Breast epithelium (tissue), 4 donors: ENCODE measurements around the gene PCDHGA10. TPM values are rescaled to one million over a fixed set of nuclear protein-coding genes. Genes with fewer than 3 reads are reported as not detected.
"Not testable (repeated sequence)": the region's sequence is repeated elsewhere in the genome, so short reads cannot be mapped to it uniquely, and the experiment has no call there.

Experiments
- DNase-seq, 2 donors: peaks; one replicate each; pipeline ENCODE4 v3.0.0-alpha.2; 2019; ENCODE audit warnings: low spot score in 2 of 2
- H3K27ac ChIP-seq, 2 donors: fragments of 200-600 bp; sonication (generic) in 1 of 2; one replicate each; pipeline ENCODE4 v1.5.1; 2016 to 2019; ENCODE audit warnings: mild to moderate bottlenecking in 1 of 2
- H3K27me3 ChIP-seq, 2 donors: fragments of 200-600 bp; sonication (generic) in 1 of 2; one replicate each; pipeline versions ENCODE4 v1.5.1 to v1.6.0; 2017 to 2019; ENCODE audit warnings: control low read depth in 1 of 2, mild to moderate bottlenecking in 1 of 2
- H3K36me3 ChIP-seq: fragments of 200-600 bp; one replicate; pipeline ENCODE4 v1.5.1; 2019
- H3K4me1 ChIP-seq, 2 donors: fragments of 200-600 bp; sonication (generic); one replicate each; pipeline ENCODE4 v1.5.1; 2016 to 2019; ENCODE audit warnings: control low read depth in 1 of 2
- H3K4me3 ChIP-seq, 3 donors: fragments of 200-600 bp; sonication (generic); 1 replicate in 2 of 3; 2 replicates in 1 of 3; pipeline ENCODE4 v1.5.1; 2016 to 2019; ENCODE audit warnings: mild to moderate bottlenecking in 3 of 3, moderate library complexity in 2 of 3
- H3K9me3 ChIP-seq, 2 donors: fragments of 200-600 bp; sonication (generic) in 1 of 2; one replicate each; pipeline ENCODE4 v1.5.1; 2016 to 2019; ENCODE audit warnings: control low read depth in 1 of 2
- POLR2A ChIP-seq: fragments of 450-650 bp; IDR thresholded peaks from one replicate; pipeline ENCODE4 v1.6.1; 2016; ENCODE audit warnings: antibody characterized with exemption, mild to moderate bottlenecking, moderate library complexity
- POLR2AphosphoS5 ChIP-seq, 3 donors: sonication (generic); formaldehyde crosslinking; IDR thresholded peaks; one replicate each; pipeline ENCODE4 v1.6.1; 2017; ENCODE audit warnings: antibody characterized with exemption in 3 of 3
- intact Hi-C: fragments of 100-400 bp; cut with DNase I; formaldehyde crosslinking; loops from one replicate; pipeline ENCODE4 v1.15.1; 2023; ENCODE audit warnings: low total_unique reads
- total RNA-seq, 3 donors: library from RNA; depleted of rRNA; stranded (reverse); fragments of >200 nt; gene quantifications; one replicate each; pipeline ENCODE4 v1.1.0, GENCODE V29; 2016
- TF ChIP-seq, protein P1 (sequence below), 3 donors: fragments of 450-650 bp; IDR thresholded peaks; one replicate each; pipeline ENCODE4 v1.5.1; 2016 to 2017; ENCODE audit warnings: antibody characterized with exemption in 3 of 3, mild to moderate bottlenecking in 3 of 3, moderate library complexity in 3 of 3

Gene PCDHGA10
- total RNA-seq, 3 donors from 2014 or later = 7.2 to 10.7 (median 10.5) TPM

DNA sequence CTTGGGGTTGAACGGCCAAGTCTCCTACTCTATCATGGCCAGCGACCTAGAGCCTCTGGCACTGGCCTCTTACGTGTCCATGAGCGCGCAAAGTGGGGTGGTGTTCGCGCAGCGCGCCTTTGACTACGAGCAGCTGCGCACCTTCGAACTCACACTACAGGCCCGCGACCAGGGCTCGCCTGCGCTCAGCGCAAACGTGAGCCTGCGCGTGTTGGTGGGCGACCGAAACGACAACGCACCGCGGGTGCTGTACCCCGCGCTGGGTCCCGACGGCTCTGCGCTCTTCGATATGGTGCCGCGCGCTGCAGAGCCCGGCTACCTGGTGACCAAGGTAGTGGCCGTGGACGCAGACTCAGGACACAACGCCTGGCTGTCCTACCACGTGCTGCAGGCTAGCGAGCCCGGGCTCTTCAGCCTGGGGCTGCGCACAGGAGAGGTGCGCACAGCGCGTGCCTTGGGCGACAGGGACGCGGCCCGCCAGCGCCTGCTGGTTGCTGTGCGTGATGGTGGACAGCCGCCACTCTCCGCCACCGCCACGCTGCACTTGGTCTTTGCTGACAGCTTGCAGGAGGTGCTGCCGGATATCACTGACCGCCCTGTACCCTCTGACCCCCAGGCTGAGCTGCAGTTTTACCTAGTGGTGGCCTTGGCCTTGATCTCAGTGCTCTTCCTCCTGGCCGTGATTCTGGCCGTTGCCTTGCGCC lies 13.1 kb upstream of the PCDHGA10 start:
- Histone ChIP-seq H3K4me3 (peak overlapping the region in 1 of 3 donors; percentile 35), H3K27me3 (no peaks in the 10 kb centered on the region), H3K27ac (no peak overlapping the region), H3K9me3 (peaks cover 79 to 96% of the 10 kb centered on the region in 2 donors), H3K4me1 (no peaks in the 10 kb centered on the region), H3K36me3 (no peaks in the 10 kb centered on the region)
- DNase-seq = no peak
- TF ChIP-seq POLR2AphosphoS5 (IDR thresholded peaks at IDR 0.05) (no peak), POLR2A (no peak)
- TF ChIP-seq, protein P1, sequence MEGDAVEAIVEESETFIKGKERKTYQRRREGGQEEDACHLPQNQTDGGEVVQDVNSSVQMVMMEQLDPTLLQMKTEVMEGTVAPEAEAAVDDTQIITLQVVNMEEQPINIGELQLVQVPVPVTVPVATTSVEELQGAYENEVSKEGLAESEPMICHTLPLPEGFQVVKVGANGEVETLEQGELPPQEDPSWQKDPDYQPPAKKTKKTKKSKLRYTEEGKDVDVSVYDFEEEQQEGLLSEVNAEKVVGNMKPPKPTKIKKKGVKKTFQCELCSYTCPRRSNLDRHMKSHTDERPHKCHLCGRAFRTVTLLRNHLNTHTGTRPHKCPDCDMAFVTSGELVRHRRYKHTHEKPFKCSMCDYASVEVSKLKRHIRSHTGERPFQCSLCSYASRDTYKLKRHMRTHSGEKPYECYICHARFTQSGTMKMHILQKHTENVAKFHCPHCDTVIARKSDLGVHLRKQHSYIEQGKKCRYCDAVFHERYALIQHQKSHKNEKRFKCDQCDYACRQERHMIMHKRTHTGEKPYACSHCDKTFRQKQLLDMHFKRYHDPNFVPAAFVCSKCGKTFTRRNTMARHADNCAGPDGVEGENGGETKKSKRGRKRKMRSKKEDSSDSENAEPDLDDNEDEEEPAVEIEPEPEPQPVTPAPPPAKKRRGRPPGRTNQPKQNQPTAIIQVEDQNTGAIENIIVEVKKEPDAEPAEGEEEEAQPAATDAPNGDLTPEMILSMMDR (IDR thresholded peaks at IDR 0.05) = no peak
- intact Hi-C loops = loop anchor here (5.0 kb wide), 1 partner anchor 128 kb away; no protein-coding TSS in a partner anchor

DNA sequence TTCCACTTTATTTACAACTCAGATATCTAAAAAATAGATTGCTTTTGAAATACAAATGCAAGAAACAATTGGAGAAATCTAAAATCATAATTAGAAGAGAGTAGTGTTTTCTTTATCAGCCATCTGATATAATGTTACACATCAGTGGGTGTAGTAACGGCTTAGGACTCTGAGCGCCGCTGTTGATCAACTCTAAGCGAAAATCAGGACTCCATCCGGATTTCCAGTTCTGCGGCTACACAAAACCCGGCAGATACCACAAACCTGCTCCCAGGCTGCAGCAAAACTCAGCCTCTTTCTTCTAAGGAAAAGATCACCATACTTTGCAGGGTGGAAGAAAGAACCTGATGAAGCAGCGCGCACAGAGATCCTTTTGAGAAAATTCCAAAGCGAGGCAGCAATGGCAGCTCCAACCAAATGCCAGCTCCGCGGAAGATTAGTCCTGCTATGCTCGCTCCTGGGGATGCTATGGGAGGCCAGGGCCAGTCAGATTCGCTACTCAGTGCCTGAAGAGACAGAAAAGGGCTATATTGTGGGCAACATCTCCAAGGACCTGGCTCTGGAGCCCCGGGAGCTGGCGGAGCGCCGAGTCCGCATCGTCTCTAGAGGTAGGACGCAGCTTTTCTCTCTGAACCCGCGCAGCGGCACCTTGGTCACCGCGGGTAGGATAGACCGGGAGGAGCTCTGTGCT lies 10.1 kb upstream of the PCDHGA10 start, which contains the start of gene PCDHGA9:
Gene PCDHGA9, plus strand, starts transcription at position 226 of the 691 bp plus-strand sequence. Its CDS starts 175 bp downstream, at position 401.
- TF ChIP-seq, protein P1 (IDR thresholded peaks at IDR 0.05) = no peak
- TF ChIP-seq POLR2A = no peak
- no peak for TF ChIP-seq POLR2AphosphoS5 (IDR thresholded peaks at IDR 0.05)
- no peak for DNase-seq
- intact Hi-C loops = loop anchor here (5.0 kb wide), 1 partner anchor 125 kb away; no protein-coding TSS in a partner anchor
- Histone ChIP-seq H3K27me3 (no peaks in the 10 kb centered on the region), H3K4me3 (peak within 1 kb of the TSS; percentile 27 to 57 (median 35)), H3K9me3 (peaks cover 77 to 96% of the 10 kb centered on the region in 2 donors), H3K36me3 (no peaks in the 10 kb centered on the region), H3K27ac (peak within 1 kb of the TSS in 1 of 2 donors; percentile 0), H3K4me1 (no peaks in the 10 kb centered on the region)

DNA sequence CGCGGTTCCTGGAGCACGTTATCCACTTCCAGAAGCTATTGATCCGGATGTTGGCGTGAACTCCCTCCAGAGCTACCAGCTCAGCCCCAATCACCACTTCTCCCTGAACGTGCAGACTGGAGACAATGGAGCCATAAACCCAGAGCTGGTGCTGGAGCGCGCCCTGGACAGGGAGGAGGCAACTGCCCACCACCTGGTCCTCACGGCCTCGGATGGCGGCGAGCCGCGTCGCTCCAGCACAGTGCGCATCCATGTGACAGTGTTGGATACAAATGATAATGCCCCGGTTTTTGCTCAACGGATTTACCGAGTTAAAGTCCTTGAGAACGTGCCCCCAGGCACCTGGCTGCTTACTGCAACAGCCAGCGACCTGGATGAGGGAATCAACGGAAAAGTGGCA lies 9.4 kb upstream of the PCDHGA10 start:
- Histone ChIP-seq H3K27ac (no peak overlapping the region), H3K36me3 (no peaks in the 10 kb centered on the region), H3K27me3 (no peaks in the 10 kb centered on the region), H3K9me3 (peaks cover 79 to 100% of the 10 kb centered on the region in 2 donors), H3K4me3 (peak overlapping the region; percentile 27 to 57 (median 35)), H3K4me1 (no peaks in the 10 kb centered on the region)
- DNase-seq = no peak
- intact Hi-C loops = loop anchor here (5.0 kb wide), 1 partner anchor 124 kb away; no protein-coding TSS in a partner anchor
- TF ChIP-seq POLR2A = no peak
- TF ChIP-seq POLR2AphosphoS5 (IDR thresholded peaks at IDR 0.05) = no peak
- TF ChIP-seq, protein P1 (IDR thresholded peaks at IDR 0.05) = no peak

DNA sequence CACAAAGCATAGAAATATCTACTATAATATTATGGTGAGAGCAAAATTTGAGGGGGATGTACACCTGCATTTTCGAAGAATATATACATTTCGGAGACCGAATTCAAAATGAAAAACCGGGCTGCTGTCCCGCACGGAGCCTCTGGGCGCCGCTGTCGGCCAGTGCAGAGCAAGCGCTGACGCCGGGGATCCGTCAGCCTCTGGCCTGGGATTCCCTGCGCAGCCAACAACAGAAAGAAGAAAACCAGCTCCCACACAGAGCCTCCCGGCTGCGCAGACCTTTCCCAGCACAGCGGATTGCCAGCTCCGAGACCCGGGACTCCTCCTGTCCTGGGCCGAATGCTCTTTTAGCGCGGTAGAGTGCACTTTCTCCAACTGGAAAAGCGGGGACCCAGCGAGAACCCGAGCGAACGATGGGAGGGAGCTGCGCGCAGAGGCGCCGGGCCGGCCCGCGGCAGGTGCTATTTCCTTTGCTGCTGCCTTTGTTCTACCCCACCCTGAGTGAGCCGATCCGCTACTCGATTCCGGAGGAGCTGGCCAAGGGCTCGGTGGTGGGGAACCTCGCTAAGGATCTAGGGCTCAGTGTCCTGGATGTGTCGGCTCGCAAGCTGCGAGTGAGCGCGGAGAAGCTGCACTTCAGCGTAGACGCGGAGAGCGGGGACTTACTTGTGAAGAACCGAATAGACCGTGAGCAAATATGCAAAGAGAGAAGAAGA lies 4.8 kb upstream of the PCDHGA10 start, which contains the start of gene PCDHGB6:
Gene PCDHGB6, plus strand, starts transcription at position 232 of the 716 bp plus-strand sequence. Its CDS starts 182 bp downstream, at position 414.
- H3K27ac ChIP-seq, H3K4me1 ChIP-seq, H3K27me3 ChIP-seq, H3K36me3 ChIP-seq, intact Hi-C loops, DNase-seq: not testable (repeated sequence)
- Histone ChIP-seq H3K9me3 (peaks cover 79 to 100% of the 10 kb centered on the region in 2 donors), H3K4me3 (peak within 1 kb of the TSS; percentile 20 to 58 (median 23))
- TF ChIP-seq, protein P1 (IDR thresholded peaks at IDR 0.05) = peak in 2 of 3 donors; percentile 20 to 29
